Common myeloid progenitor, CD34-positive (primary cell): Measurements from ENCODE around the gene ZNF552.

Experiments
- CTCF ChIA-PET: fragments of 350-600 bp; sonication (Branson Sonifier 250); formaldehyde crosslinking; loops from one replicate; lab custom pipeline; 2021; ENCODE audit warnings: antibody characterized with exemption; lab: Charles Lee
- POLR2A ChIA-PET: fragments of 350-600 bp; sonication (Branson Sonifier 250); formaldehyde crosslinking; loops from one replicate; lab custom pipeline; 2021; ENCODE audit warnings: antibody characterized with exemption; lab: Charles Lee
- DNase-seq, 3 donors: peaks; one replicate each; pipeline versions ENCODE4 v3.0.0 to v3.0.0-alpha.2; 2013
- H3K27ac ChIP-seq, 2 experiments: 1 replicate in 1 of 2; 2 replicates in 1 of 2; pipeline ENCODE4 v1.7.0; 2013; ENCODE audit warnings: inconsistent platforms in 2 of 2, low read length in 2 of 2, mild to moderate bottlenecking in 2 of 2, low read depth in 1 of 2, moderate library complexity in 1 of 2; ENCODE audit not compliant: severe bottlenecking in 2 of 2, insufficient read depth in 1 of 2, poor library complexity in 1 of 2
- H3K27me3 ChIP-seq, 5 experiments: replicated peaks in 2 of 5; 1 replicate in 3 of 5; 2 replicates in 2 of 5; pipeline versions ENCODE4 v1.6.1 to v1.7.0; 2013; ENCODE audit warnings: low read length in 4 of 5, mild to moderate bottlenecking in 2 of 5, moderate library complexity in 2 of 5, inconsistent platforms in 1 of 5; ENCODE audit not compliant: insufficient read depth in 5 of 5, control insufficient read depth in 4 of 5
- H3K36me3 ChIP-seq, 4 experiments: 1 replicate in 2 of 4; 2 replicates in 2 of 4; pipeline versions ENCODE4 v1.6.1 to v1.7.0; 2013; ENCODE audit warnings: low read length in 3 of 4, control low read depth in 1 of 4, mild to moderate bottlenecking in 1 of 4; ENCODE audit not compliant: control insufficient read depth in 4 of 4, insufficient read depth in 4 of 4
- H3K4me1 ChIP-seq, 4 experiments: 1 replicate in 3 of 4; 2 replicates in 1 of 4; pipeline versions ENCODE4 v1.6.1 to v1.7.1; 2013; ENCODE audit warnings: low read length in 3 of 4, mild to moderate bottlenecking in 3 of 4, control low read depth in 1 of 4, inconsistent platforms in 1 of 4, moderate library complexity in 1 of 4; ENCODE audit not compliant: control insufficient read depth in 4 of 4, insufficient read depth in 4 of 4; ENCODE audit errors: control extremely low read depth in 1 of 4
- H3K4me3 ChIP-seq, 7 experiments: 1 replicate in 4 of 7; 2 replicates in 3 of 7; pipeline versions ENCODE4 v1.5.1 to v1.7.0; 2013; ENCODE audit warnings: mild to moderate bottlenecking in 7 of 7, low read length in 6 of 7, moderate library complexity in 6 of 7, inconsistent platforms in 2 of 7, low read depth in 2 of 7, control low read depth in 1 of 7; ENCODE audit not compliant: insufficient read depth in 4 of 7, control insufficient read depth in 1 of 7; ENCODE audit errors: extremely low read depth in 1 of 7
- H3K9me3 ChIP-seq, 5 experiments: 1 replicate in 4 of 5; 2 replicates in 1 of 5; pipeline versions ENCODE4 v1.6.1 to v1.7.1; 2013; ENCODE audit warnings: low read length in 4 of 5, mild to moderate bottlenecking in 2 of 5, inconsistent platforms in 1 of 5, low read depth in 1 of 5, moderate library complexity in 1 of 5; ENCODE audit not compliant: control insufficient read depth in 4 of 5, insufficient read depth in 2 of 5; ENCODE audit errors: control extremely low read depth in 1 of 5
- WGBS: methylation state at CpG from one replicate; pipeline ENCODE4 v1.1.5; 2013; ENCODE audit not compliant: insufficient coverage; 5-methylcytosine and 5-hydroxymethylcytosine counted together

The ZNF552 gene

DNA sequence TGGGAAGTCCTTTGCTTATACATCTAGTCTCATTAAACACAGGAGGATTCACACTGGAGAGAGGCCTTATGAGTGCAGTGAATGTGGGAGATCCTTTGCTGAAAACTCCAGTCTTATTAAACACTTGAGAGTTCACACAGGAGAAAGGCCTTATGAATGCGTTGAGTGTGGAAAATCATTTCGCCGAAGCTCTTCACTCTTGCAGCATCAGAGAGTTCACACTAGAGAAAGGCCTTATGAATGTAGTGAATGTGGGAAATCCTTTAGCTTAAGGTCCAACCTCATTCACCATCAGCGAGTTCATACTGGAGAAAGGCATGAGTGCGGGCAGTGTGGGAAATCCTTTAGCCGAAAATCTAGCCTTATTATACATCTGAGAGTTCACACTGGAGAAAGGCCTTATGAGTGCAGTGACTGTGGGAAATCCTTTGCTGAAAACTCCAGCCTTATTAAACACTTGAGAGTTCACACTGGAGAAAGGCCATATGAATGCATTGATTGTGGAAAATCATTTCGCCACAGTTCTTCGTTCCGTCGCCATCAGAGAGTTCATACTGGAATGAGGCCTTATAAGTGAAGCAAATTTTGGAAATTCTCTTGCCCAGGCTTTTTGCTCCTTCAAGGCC, 35.4 kb downstream of the ZNF552 start:
- peaks cover 15 to 71% (median 55%) of the 10 kb centered on the region in 5 experiments for H3K9me3 ChIP-seq
- CTCF ChIA-PET: no interaction called here

DNA sequence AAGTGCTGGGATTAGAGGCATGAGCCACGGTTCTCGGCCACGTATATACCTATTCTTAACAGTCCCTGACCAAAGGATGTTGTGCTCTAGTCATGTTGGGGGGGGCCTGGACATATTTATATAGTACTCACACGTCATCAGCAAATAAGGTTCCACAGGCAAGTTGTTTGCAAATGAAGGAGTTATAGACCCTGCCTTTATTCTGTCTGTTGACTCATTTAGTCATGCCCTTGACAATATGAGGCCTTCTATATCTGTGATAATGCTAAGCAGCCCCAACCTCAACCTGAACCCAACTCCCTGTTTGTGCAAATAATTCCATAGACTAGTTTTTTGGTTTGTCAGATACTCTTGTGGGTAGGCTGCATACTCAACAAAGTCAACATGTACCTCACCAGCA, 36.4 kb downstream of the ZNF552 start:
- no peaks in the 10 kb centered on the region for H3K27me3 ChIP-seq
- no peak overlapping the region for H3K27ac ChIP-seq
- peaks cover 15 to 77% (median 60%) of the 10 kb centered on the region in 5 experiments for H3K9me3 ChIP-seq
- H3K4me3 ChIP-seq: peak overlapping the region in 1 of 7 experiments; percentile 2
- POLR2A ChIA-PET: no interaction called here
- H3K36me3 ChIP-seq: peaks cover 48 to 88% (median 64%) of the 10 kb centered on the region in 4 experiments
- WGBS: 100% methylated on average over 1 of the region's 4 CpGs
- H3K4me1 ChIP-seq: no peaks in the 10 kb centered on the region
- no peak for DNase-seq
- CTCF ChIA-PET: no interaction called here

More for the DNA sequence above, 35.4 kb downstream of the ZNF552 start:
- DNase-seq: no peak
- H3K27me3 ChIP-seq: no peaks in the 10 kb centered on the region
- H3K4me1 ChIP-seq: no peaks in the 10 kb centered on the region
- no peak overlapping the region for H3K27ac ChIP-seq
- POLR2A ChIA-PET: no interaction called here
- peaks cover 45 to 82% (median 62%) of the 10 kb centered on the region in 4 experiments for H3K36me3 ChIP-seq
- no peak overlapping the region for H3K4me3 ChIP-seq
- WGBS: 100% methylated on average over 5 of the region's 10 CpGs

DNA sequence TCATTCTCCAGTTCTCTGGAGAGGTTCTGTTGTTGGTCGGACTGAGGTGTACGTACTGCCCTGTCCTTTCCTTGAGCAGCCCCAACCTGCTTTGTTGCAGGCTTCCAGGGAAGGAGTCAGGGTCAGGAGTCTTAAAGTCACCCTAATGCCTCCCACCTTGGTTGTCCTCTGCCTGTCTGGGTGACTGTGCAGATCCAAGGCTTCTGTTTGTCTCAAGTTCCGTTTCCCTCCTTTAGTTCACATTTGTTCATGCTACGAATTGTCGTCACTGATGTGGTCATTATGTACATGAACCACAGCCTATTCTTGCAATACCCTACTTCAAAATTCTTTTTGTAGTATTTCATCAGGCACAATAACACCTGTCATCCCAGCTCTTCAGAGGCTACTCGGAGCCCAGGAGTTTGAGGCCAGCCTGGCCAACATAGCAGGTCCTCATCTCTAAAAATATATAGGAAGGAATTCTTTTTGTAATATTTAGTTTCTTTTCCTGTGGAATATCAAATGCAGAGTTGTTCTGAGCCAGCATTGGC, 37.9 kb downstream of the ZNF552 start:
- Histone ChIP-seq H3K9me3 (peaks cover 15 to 87% (median 65%) of the 10 kb centered on the region in 5 experiments), H3K4me3 (no peak overlapping the region), H3K36me3 (peaks cover 55 to 95% (median 75%) of the 10 kb centered on the region in 4 experiments), H3K27ac (no peak overlapping the region), H3K4me1 (no peaks in the 10 kb centered on the region), H3K27me3 (no peaks in the 10 kb centered on the region)
- ChIA-PET POLR2A (no interaction called here), CTCF (no interaction called here)
- 92% methylated on average over 5 of the region's 6 CpGs for WGBS
- DNase-seq: no peak

DNA sequence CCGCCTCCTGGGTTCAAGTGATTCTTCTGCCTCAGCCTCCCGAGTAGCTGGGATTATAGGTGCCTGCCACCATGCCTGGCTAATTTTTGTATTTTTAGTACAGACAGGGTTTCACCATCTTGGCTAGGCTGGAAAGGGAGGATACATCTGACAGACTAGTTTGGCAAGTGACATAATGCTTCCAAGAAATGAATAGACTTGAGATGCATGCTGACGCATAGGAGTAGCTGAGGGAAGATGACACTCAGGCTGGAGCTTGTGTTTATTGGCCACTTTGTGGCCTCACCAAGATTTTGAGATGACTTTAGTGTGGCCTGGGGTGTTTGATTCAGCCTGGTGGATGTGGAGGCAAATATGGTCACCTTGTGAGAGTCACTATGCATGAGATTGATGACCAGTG, 41.2 kb downstream of the ZNF552 start:
- Histone ChIP-seq H3K27ac (no peak overlapping the region), H3K36me3 (peaks cover 35 to 69% (median 52%) of the 10 kb centered on the region in 4 experiments), H3K4me1 (peaks cover 0 to 11% (median 5%) of the 10 kb centered on the region in 4 experiments), H3K4me3 (no peak overlapping the region), H3K27me3 (no peaks in the 10 kb centered on the region), H3K9me3 (peaks cover 4 to 57% (median 40%) of the 10 kb centered on the region in 5 experiments)
- DNase-seq: no peak
- CTCF ChIA-PET: interaction anchor here (0.8 kb wide), 1 partner anchor 91 kb away, joined by 3 read pairs; no protein-coding TSS in a partner anchor
- 100% methylated on average over 3 of the region's 3 CpGs for WGBS
- POLR2A ChIA-PET: interaction anchor here (0.6 kb wide), 1 partner anchor 26 kb away, joined by 4 read pairs; no protein-coding TSS in a partner anchor

DNA sequence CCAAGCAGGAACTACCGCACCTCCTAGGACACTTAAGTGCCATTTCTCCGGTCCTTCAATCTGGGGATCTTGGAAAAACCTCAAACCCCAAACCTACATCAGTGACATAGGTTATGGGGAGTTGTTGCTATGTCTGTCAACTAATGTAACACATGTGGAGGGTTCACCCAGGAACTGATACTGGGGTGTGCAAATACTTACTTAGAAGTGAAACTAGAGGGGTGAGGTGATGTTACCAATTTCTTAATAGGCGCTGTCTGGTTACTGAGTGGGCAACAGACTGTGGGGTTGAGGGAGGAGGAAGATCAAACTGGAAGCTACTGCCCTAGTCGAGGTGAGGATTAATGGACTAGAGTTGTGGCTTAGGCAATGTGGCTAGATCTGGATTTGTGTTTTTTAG, 43.3 kb downstream of the ZNF552 start:
- peak overlapping the region in 3 of 7 experiments; percentile 1 to 28 (median 20) for H3K4me3 ChIP-seq
- peaks cover 22 to 49% (median 34%) of the 10 kb centered on the region in 4 experiments for H3K36me3 ChIP-seq
- POLR2A ChIA-PET: no interaction called here
- peaks cover 0 to 39% (median 30%) of the 10 kb centered on the region in 5 experiments for H3K9me3 ChIP-seq
- no peak for DNase-seq
- WGBS: 88% methylated on average over 2 of the region's 4 CpGs
- peaks cover 0 to 11% (median 5%) of the 10 kb centered on the region in 4 experiments for H3K4me1 ChIP-seq
- H3K27me3 ChIP-seq: no peaks in the 10 kb centered on the region
- H3K27ac ChIP-seq: no peak overlapping the region
- CTCF ChIA-PET: no interaction called here

DNA sequence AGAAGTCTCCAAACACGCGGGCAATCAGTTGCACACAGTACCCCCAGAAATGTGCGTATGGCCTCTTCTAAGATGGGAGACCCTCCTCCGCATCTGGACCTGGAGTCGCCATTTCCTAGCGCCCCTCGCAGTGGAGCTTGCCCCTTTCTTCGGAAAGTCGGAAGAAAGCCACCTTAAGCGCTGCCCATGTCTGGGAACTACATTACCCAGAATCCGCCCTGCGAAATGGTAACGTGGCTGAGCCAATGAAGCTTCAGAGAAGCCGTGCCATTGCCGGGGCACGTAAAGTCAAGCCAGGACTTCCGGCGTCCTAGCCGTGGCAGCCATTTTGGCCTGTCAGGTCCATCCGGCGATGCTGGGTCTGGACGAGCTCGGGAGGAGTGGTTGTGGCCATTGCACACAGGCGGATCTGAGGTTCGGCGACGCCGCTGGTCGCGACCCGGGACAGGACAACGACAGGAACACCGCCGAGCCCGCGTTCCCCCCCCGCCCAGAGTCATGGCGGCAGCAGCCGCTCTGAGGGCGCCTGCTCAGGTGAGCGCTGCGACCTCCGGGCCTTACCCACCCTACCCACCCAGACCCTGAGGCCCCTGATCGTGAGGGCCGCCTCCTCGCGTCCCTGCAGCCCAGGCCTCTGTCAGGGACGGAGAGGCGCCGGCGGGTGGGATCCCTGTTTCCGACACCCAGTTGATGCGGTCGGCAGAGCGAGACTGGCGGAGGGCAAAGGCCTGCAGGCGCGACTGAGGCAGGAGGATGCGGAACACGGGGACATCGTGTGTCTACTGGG, 45.2 kb downstream of the ZNF552 start, which contains the start of gene ZNF586:
Gene ZNF586, plus strand, starts transcription at position 332 of the 787 bp plus-strand sequence. Its CDS starts 167 bp downstream, at position 499.
- peak within 1 kb of the TSS; percentile 44 to 94 (median 83) for H3K4me3 ChIP-seq
- H3K27ac ChIP-seq: peak within 1 kb of the TSS in 1 of 2 experiments; percentile 43
- H3K36me3 ChIP-seq: peaks cover 15 to 36% (median 22%) of the 10 kb centered on the region in 4 experiments
- DNase-seq: peak; percentile 93 to 98 (median 96)
- peaks cover 0 to 11% (median 5%) of the 10 kb centered on the region in 4 experiments for H3K4me1 ChIP-seq
- peaks cover 0 to 22% (median 19%) of the 10 kb centered on the region in 5 experiments for H3K9me3 ChIP-seq
- CTCF ChIA-PET: no interaction called here
- POLR2A ChIA-PET: interaction anchor here (0.6 to 1.3 kb wide), 3 partner anchors 12 to 18 kb away, joined by 3 read pairs; no protein-coding TSS in a partner anchor
- 2% methylated on average over 53 of the region's 61 CpGs for WGBS
- H3K27me3 ChIP-seq: no peaks in the 10 kb centered on the region
